ENCODE results near the gene ENTHD1.
"Not testable (repeated sequence)": the region's sequence is repeated elsewhere in the genome, so short reads cannot be mapped to it uniquely, and the experiment has no call there.

ENTHD1 gene

DNA sequence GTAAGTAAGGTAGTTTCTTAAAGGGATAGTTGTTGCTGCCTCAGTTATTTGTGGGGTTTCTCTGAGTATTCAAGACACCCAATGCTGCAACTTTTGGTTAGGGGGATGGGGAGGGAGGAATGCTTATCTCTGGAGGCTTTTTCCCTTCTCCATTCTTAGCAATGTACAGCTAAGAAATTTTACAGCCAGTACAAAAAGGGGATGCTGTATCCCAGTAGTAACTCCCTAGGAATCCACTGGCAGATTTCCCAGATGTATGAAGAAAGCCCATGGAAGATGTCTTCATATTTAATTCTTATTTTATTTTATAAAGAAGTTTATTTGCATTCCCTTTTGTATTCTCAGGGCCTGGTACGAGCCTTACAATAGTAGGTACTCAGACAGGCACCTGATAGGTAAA lies 154.8 kb downstream of the ENTHD1 start:
- TF ChIP-seq CTCF (IDR thresholded peaks at IDR 0.05; ENCODE audit: extremely low read depth, missing control alignments), result no peak
- DNase-seq (ENCODE audit: low spot score), result no peak

DNA sequence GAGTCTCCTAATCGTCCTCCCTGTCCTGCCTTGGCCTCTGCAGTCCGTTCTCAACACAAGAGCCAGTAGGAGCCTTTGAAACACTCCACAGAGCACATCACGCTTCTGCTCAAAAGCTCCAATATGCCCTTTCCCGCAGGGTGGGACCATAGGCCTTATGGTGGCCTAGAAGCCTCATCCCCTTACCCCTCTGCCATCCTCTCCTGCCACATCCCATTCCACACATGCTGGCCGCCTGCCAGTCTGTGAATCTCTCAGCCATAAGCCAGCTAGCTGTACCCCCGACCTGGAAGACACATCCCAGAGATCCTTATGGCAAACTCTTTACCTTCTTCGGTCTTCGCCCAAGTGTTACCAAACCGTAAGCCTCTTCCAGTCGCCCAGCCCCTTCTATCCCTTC lies 157.8 kb downstream of the ENTHD1 start:
- DNase-seq (ENCODE audit: low spot score), result no peak
- no peak for TF ChIP-seq CTCF (IDR thresholded peaks at IDR 0.05; ENCODE audit: extremely low read depth, missing control alignments)

DNA sequence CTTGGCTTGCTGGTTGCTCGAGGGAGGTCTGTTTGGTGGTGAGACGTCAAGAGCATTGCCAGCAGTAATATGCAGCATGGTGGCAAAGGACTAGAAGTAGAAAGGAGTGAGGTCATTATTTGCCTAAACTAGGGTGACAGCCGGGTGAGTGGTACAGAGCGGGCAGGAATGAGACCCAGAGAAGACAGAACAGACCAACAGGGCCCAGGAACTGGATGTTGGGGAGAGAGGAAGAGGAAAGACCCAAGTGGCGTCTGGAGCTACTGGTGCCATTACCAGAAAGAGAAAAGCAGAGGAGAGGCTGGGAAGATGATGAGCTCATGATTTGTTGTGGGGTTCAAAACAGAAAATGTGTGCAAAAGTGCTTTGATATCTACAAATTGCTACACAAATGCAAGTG lies 158.7 kb downstream of the ENTHD1 start:
- TF ChIP-seq CTCF (IDR thresholded peaks at IDR 0.05; ENCODE audit: extremely low read depth, missing control alignments), result no peak
- DNase-seq (ENCODE audit: low spot score), result no peak

DNA sequence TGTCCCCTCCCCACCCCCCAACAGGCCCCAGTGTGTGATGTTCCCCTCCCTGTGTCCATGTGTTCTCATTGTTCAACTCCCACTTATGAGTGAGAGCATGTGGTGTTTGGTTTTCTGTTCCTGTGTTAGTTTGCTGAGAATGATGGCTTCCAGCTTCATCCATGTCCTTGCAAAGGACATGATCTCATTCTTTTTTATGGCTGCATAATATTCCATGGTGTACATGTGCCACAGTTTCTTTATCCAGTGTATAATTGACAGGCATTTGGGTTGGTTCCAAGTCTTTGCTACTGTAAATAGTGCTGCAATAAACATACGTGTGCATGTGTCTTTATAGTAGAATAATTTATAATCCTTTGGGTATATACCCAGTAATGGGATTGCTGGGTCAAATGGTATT lies 159.5 kb downstream of the ENTHD1 start:
- not testable (repeated sequence) for DNase-seq (ENCODE audit: low spot score)

GRCh38 chr22:39733191-39733590 lies 160.4 kb downstream of the ENTHD1 start:
- no peak for DNase-seq (ENCODE audit: low spot score)
- TF ChIP-seq CTCF (IDR thresholded peaks at IDR 0.05; ENCODE audit: extremely low read depth, missing control alignments), result no peak

- no peak for TF ChIP-seq CTCF (IDR thresholded peaks at IDR 0.05; ENCODE audit: extremely low read depth, missing control alignments)
- DNase-seq (ENCODE audit: low spot score), result no peak
Observed at GRCh38 chr22:39732625-39733024, 160.9 kb downstream of the ENTHD1 start.

DNA sequence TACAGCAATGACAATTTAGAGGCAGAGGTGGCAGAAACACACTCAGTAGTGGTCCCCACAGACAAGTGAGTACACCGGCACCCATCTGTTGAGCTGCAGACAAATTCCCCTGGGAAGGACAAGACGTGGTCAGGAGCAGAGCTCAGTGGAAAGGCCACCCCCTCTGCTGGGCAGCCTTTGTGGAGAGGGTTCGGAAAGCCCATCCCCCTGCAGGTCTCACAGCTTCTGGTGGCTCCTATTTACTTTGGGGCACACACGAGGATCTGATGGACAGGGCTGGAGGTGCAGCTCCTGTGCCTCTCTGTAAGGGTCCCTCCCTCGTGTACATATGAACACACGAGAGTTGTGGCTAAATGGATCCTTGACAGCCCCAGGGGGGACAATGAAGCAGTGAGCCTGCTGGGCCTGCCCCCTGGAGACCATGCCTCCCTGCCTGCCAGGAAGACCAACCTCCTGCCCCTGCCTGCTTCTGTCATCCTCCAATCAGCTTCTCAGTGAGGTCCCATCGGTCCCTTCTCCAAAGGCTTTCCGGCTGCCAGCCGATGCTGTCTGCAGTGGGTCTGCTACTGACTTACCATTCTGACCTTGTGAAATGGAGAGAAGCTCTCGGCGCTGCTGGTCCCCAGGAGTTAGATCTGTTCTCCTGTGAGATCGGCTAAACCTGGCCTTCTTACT lies 161.5 kb downstream of the ENTHD1 start:
- no peak for DNase-seq (ENCODE audit: low spot score)
- no peak for TF ChIP-seq CTCF (IDR thresholded peaks at IDR 0.05; ENCODE audit: extremely low read depth, missing control alignments)

DNA sequence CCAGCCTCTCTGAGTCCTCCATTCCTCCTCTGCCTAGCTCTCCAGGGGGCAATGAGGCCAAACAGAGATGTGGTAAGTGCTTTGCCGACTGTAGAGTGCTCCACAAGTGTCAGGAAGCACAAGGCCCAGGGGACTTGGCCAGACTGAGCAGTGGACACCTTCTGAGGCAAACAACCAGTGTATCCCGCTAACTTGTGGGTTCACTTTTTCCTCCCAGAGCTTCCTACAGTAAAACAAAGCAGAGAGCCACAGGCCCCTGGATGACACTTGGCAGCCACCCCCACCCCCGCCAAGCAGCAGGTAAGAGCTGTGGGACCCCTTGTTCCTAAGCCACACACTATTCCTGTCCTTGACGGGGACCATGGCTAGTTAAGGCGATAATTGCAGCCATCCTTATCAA lies 162.1 kb downstream of the ENTHD1 start:
- no peak for TF ChIP-seq CTCF (IDR thresholded peaks at IDR 0.05; ENCODE audit: extremely low read depth, missing control alignments)
- no peak for DNase-seq (ENCODE audit: low spot score)
